ENCODE measurements around the gene NUBP2. TPM values are rescaled to one million over a fixed set of nuclear protein-coding genes. Genes with fewer than 3 reads are reported as not detected.

NUBP2 gene
- total RNA-seq, 1 donor from 2014 or later: 111 TPM

DNA sequence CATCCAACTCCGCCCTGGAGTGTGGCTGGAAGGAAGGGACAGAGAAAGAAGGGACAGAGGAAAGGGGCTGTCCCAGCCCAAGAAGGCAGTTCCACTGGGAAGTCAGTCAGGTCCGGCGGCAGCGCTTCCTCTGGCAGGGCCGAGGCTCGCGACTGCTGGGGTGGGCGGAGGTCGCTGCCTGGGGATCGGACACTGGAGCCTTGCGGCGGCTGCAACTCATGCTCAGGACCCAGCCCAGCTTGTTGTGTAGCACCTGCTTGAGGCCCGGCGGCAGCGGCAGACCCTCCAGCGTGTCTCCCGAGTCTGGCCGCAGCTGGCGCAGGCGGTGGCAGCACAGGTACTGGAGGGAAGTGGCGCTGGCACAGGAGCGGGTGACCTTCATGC is 5.8 kb upstream of the NUBP2 start:
- TF ChIP-seq, protein P1, sequence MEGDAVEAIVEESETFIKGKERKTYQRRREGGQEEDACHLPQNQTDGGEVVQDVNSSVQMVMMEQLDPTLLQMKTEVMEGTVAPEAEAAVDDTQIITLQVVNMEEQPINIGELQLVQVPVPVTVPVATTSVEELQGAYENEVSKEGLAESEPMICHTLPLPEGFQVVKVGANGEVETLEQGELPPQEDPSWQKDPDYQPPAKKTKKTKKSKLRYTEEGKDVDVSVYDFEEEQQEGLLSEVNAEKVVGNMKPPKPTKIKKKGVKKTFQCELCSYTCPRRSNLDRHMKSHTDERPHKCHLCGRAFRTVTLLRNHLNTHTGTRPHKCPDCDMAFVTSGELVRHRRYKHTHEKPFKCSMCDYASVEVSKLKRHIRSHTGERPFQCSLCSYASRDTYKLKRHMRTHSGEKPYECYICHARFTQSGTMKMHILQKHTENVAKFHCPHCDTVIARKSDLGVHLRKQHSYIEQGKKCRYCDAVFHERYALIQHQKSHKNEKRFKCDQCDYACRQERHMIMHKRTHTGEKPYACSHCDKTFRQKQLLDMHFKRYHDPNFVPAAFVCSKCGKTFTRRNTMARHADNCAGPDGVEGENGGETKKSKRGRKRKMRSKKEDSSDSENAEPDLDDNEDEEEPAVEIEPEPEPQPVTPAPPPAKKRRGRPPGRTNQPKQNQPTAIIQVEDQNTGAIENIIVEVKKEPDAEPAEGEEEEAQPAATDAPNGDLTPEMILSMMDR (conservative IDR thresholded peaks at IDR 0.05; ENCODE audit: low read depth, low read length): no peak
- H3K4me3 ChIP-seq (ENCODE audit: low read depth, low read length): no peak overlapping the region
- DNase-seq (ENCODE audit: low read depth): no peak

DNA sequence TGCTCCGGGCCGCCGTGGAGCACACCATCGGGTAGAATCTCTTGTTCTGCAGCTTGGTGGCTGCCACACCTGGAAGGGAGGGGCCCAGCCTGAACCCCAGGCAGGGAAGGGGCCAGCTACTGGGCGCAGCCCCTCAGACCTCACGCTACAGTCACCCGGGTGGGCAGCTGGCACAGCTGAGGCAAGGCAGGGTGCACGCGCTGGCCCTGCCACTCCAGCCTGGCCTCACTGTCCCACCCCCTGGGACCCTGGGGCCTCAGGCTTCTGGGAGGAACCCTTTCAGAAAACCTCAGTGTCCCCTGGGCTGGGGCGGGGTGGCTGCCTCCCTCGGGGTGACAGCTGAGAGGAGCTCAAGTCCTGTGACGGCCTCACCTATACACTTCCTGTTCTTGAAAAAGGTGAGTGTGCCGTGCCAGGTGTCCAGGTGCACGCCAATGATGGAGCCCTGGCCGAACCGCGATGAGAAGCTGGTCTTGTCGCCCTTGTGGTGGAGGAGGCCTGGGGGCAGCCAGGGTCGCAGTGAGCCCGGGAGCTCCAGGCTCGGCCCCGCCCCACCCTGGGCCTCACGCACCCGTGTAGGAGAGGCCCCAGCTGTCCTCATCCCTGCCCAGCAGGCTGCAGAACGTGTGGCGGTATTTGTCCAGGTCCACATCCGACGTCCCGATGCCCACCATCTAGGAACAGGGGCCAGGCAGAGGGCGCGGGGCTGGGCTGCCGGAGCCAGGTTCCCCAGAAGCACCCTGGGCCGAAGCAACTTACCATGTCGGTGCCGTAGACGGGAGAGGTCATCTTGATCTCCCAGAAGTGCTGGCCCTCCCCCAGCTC is 5.2 kb upstream of the NUBP2 start:
- no peak overlapping the region for H3K4me3 ChIP-seq (ENCODE audit: low read depth, low read length)
- TF ChIP-seq, protein P1 (conservative IDR thresholded peaks at IDR 0.05; ENCODE audit: low read depth, low read length): no peak
- DNase-seq (ENCODE audit: low read depth): no peak

DNA sequence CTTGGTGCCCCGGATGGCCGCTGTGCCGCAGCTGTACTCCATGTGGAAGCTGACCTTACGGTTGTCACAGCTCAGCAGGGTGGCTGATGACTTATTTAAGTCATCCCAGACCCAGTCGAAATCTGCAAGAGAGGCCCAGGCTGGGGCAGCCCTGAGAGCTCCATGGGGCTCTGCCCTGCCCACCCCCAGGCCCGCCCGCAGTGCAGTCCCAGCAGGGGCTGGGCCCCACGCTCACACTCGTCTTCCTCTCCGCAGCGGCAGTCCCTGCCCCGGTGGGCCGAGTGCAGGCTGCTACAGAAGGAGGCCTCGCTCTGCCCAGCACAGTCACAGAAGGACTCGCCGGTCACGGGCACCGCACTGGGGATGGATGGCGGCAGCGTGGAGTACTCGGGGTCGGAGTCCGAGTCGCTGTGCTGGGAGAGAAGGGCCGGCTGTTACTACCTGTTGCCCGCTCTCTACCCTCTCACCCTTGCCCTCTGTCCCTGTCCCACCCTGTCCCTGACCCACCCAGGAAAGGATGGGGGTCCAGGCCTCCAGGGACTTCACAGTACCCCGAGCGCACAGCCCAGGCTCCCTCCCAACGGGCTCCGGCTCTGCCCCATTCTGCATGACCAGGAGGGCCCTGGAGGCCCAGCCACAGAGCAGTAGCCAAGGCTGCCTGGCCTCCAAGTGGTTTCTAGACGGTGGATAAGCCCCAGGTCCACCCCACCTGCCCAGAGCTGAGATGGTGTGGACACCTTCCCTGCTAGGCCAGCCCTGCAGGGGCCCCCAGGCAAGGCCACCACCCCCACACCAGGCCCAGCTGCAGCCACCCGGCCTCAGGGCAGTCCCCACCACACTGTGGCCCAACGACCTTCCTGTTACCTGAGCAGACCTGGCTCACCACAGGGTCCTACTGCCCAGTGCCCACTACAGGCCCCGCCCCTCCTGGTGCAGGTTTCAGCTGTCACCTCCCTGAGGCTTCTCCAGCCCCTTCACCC is 4.3 kb upstream of the NUBP2 start:
- no peak for DNase-seq (ENCODE audit: low read depth)
- no peak overlapping the region for H3K4me3 ChIP-seq (ENCODE audit: low read depth, low read length)
- TF ChIP-seq, protein P1 (conservative IDR thresholded peaks at IDR 0.05; ENCODE audit: low read depth, low read length): no peak

DNA sequence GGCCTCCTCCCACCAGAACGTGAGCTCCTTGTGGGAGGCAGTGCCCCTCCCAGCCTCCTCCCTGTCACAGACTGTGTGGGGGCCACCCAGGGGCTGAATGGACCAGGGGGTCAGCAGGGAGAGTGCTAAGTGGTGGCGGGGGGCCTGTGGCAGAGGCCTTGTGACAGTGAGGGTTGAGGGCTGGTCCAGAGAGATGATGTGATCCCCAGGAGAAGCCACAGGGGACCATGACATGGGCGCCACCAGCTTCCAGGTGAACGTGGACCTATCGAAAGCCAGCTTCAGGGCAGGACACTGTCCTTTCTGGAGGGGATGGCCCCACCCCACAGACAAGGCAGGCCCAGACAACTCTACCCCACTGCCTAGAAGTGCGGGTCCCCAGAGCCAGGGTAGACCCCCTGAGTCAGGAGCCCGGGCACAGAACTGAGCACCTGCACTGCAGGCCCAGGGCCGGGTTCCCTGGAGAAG is 3.5 kb upstream of the NUBP2 start:
- H3K4me3 ChIP-seq (ENCODE audit: low read depth, low read length): no peak overlapping the region
- TF ChIP-seq, protein P1 (conservative IDR thresholded peaks at IDR 0.05; ENCODE audit: low read depth, low read length): no peak
- DNase-seq (ENCODE audit: low read depth): no peak

DNA sequence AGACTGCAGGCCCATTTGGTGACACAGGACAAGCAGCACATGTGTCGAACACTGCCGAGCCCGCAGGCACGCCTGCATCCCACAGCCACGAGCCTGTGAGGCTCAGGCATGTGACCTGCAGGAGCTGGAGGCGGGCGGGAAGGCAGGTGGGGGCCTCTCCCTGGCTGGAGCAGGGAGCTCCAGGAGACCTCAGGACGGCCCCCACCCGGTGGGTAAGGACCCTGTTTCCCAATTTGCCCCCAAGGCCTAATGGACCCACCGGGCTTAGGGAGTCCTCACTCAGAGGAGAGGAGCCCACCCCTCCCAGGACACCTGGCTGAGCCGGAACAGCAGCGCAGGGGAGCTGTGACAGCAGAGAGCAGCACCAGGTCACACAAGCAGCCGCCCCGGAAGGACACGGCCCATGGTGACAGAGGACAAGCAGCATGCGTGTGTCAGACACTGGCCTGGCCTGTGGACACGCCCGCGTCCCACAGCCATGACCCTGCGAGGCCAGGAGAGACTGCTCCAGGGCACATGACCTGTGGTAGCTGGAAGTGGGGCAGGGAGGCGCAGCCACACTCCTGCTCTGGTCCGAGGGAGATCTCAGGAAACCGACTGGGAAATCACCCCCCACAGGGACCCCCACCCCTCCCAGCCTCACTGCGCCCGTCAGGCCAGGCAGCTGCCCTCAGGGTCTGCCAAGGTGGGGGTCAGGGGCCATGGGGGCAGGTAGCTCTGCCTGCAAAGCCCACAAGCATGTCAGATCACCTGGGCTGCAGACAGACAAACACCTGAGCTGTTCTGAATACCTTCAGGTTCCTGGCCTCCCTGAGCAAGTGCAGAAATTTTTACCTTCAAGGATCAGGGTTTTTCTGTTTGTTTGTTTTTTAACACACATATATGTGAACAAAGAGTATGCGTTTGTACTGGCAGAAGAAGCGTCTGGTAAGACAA is 2.8 kb upstream of the NUBP2 start:
- DNase-seq (ENCODE audit: low read depth): no peak
- H3K4me3 ChIP-seq (ENCODE audit: low read depth, low read length): no peak overlapping the region
- TF ChIP-seq, protein P1 (conservative IDR thresholded peaks at IDR 0.05; ENCODE audit: low read depth, low read length): no peak

DNA sequence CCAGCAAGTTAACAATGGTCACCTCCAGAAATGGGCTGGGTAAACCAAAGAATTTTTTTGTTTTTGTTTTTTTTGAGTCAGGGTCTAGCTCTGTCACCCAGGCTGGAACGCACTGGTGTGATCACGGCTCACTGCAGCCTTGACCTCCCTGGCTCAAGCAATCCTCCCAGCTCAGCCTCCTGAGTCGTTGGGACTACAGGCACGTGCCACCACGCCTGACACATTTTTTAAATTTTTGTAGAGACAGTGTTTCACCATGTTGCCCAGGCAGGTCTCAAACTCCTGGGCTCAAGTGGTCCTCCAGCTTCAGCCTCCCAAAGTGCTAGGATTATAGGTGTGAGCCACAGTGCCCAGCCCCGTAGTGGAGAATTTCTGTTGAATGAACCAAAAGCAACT is 2.1 kb upstream of the NUBP2 start:
- TF ChIP-seq, protein P1 (conservative IDR thresholded peaks at IDR 0.05; ENCODE audit: low read depth, low read length): no peak
- H3K4me3 ChIP-seq (ENCODE audit: low read depth, low read length): peak overlapping the region; percentile 85
- DNase-seq (ENCODE audit: low read depth): no peak
